Hematopoietic multipotent progenitor cell treated with erythropoietin and hydrocortisone succinate and interleukin-3 and kit ligand, for 4 days (in vitro differentiated cells): ENCODE measurements around the gene TOB1.
A peak's percentile ranks its signal among the peaks of the same experiment; 100 is the strongest.
"Not testable (repeated sequence)": the region's sequence is repeated elsewhere in the genome, so short reads cannot be mapped to it uniquely, and the experiment has no call there.

ENCODE experiments used
- DNase-seq: peaks from one replicate; pipeline ENCODE4 v3.0.0-alpha.2; 2015

TOB1 gene

DNA sequence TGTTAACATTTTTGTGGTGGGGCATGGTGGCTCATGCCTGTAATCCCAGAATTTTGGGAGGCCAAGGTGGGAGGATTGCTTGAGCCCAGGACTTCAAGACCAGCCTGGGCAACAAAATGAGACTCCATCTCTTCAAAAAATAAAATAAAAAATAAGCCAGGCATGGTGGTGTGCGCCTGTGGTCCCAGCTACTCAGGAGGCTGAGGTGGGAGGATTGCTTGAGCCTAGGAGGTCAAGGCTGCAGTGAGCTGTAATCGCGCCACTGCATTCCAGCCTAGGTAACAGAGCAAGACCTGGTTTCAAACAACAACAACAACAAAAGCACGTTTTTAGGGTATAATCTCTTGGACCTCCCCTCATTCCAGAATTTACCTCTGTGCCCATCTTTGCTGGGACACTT lies 28.4 kb upstream of the TOB1 start:
- DNase-seq, result not testable (repeated sequence)

DNA sequence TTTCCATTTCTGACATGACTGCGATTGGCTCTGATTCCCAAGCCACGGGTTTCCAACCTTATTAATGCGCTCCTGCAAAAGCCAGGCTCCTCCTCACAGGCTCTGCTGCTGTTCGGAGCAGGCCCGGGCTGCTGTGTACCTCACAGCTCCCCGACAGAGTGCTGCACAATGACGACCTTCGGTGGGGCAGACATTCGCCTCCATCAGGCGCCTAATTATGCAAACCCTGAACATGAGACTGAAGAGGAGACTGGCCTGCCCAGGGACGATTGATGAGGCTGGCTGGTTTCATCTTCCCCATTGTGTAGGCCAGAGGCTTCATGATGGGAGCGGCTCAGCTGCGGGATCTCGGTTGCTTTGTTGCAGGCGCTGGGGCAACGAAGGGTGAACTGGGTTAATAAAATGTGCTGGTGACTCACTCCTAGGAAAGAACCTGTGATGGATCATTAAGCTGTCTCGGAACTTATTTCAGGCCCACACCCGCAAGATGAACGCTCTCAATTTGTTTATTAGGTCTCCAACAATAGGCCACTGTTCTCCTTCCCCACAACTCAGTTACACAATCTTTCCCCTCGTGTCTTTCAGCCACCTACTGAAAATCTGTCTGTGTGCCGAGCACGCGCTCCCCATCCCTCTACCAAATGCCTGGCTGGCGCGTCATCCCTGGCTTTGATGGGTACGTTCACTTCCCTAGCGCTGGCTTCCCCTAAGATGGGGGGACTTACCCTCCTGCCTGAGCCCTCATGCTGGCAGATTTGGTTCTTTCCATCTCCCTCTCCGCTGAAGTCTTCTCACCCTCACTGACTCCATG lies 27.2 kb upstream of the TOB1 start:
- DNase-seq, result no peak

DNA sequence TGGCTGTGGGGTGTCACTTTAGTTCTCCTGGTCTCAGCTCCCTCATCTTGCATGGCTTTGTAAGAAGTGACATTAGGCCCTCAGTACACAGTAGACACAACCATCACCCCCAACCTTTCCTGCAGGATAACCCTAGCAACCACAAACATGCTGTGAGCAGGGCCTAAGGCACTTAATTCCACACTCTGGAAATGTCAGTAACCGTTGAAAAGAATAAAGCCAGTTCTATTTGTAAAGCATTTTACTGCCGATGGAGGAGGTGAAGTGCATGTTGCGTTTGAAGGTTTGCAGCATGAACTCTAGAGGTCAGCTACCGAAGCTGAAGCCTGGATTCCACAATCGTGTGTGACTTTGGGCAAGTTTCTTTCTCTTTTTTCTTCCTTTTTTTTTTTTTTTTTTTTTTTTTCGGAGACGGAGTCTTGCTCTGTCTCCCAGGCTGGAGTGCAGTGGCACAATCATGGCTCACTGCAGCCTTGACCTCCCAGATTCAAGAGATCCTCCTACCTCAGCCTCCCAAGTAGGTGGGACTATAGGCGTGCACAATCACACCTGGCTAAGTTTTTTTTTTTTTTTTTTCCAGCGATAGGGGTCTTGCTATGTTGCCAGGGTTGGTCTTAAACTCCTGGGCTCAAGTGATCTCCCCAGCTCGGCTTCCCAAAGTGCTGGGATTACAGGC lies 26.1 kb upstream of the TOB1 start:
- no peak for DNase-seq

DNA sequence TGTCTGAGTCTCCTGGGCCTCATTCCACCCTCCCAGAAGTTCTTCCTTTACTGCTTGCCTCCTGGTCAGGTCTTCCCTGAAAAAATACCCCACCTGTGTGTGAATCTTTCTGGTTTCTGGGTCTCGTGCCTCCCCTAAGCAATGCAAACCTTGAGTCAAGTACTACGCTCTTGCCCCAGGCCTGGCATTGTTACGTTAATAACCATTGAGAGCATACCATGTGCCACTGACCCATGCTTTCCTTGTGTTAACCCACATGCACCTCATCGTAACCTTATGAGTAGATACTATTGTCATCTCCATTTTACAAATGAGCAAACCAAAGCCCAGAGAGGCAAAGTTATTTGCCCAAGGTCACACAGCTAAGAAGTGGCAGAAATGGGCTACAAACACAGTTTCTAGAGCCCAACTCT lies 25.4 kb upstream of the TOB1 start:
- no peak for DNase-seq

DNA sequence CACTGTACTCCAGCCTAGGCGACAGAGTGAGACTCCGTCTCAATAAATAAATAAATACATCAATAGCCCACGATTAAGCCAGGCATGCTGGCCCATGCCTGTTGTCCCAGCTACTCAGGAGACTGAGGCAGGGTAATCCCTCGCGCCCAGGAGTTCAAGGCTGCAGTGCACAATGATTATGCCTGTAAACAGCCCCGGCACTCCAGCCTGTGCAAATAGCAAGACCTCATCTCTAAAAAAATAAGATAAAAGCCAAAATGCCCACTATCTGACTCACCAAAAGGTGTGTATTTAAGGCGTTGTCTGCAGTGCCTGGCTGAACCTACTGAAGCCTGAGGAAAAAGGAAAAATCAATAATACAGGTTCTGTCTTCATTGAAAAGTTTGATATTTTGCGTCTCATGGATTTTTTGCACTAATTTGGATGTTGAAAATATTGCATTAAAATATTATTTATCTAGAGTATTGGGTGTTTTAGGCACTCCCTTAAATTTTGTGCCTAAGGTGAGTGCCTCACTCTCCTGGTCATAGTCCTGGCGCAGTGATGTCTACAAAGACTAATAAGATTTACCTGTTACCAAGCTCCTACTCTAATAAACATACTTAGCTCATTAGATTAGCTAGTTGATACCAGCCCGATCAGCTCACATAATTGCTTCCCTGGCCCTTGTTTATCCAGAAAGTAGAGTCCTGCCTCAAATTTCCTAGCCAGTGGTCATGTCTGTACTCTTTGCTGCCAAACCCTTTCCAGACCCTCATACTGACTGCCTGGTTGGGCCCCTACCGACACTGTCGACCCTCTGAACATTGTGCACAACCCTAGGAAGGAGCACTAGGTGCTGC lies 24.7 kb upstream of the TOB1 start:
- no peak for DNase-seq

DNA sequence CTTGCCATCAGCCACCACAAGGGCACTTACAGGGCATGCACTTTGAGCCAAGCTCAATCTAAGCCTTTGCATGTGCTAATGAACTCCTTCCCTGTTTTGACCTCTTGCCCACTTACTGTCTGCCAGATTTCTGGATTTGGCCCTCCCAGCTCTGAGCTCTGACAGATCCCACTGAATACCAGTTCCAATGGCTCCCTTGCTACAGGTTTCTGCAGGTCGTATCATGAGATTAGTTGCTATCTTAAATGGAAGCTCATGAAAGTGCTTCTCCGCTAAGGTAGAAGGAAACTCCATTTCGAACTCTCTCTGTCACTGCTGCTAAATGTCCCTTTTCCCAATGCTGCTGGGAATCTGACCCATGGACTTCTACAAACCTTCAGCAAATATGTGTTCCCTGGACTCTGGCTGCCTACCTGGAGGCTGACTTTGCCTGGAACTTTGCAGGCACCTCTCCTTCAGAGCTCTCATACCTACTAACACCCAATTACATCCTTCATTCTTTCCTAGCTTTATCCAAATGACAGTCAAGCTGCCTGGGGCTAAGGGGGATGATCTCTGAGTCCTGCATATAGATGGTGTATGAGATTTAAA lies 23.5 kb upstream of the TOB1 start:
- DNase-seq, result no peak

DNA sequence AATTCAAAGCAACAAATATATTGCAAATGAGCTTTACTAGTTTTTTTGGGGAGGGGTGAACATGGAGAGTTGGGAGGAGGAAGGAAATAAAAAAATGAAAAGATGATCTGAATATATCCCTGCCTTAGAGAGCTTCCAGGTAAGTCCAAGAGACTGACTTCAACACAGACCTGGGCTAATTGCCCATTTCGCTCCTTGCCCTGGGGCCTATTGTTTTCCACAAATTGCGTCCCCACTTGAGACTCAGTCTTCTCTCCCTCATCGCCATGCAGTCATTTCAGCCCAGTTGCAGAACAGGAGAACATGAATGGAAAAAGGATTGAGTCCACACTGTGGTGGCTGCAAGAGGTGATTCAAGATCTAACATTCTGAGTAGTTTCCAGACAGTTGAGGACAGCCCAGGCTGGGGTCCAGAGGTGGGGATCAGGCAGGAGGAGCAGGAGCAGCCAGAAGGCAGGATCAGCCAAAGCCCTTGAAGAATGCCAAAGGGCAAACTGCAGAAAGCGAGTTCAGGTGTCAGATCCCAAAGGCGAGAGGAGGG lies 21.6 kb upstream of the TOB1 start:
- DNase-seq, result no peak

DNA sequence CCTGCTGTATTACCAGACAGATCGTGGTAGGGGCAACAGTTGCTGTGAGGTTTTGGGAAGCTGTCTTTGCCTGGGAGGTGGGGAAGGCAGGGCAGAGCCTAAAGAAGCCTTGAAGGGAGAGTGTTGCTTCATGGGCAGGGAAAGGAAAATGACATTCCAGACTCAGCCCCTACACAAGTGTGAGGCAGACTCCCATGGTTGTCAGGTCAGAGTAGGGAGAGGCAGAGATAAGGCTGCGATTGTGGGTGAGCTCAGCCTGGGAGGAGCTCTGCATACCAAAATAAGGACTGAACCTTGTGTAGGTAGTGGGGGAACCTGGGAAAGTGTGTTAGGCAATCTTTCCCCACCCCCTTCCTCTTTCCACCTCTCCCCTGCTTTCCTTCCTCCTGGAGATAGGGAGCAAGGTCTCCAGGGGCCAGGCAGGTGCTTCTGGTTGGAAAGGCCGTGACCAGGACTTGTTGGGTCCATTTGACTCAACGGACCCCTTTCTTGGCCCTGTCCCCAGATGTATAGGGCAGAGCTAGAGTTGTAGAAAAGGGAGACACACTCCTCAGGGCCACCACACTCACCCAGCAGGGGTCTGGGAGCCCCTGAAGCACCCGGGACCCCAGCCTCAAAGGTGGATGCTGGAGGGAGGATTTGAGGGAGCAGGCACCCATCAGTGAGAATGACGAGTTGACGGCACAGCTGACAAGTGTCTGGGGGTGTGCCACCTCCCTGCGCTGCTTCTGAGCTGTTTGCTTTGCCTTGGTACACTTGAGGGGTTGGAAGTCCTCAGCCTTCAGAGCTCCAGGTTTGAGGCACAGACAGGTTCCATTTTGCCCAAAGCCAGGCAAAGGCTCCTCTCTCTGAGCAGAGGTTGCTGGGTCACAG lies 18.5 kb upstream of the TOB1 start:
- DNase-seq, result no peak

DNA sequence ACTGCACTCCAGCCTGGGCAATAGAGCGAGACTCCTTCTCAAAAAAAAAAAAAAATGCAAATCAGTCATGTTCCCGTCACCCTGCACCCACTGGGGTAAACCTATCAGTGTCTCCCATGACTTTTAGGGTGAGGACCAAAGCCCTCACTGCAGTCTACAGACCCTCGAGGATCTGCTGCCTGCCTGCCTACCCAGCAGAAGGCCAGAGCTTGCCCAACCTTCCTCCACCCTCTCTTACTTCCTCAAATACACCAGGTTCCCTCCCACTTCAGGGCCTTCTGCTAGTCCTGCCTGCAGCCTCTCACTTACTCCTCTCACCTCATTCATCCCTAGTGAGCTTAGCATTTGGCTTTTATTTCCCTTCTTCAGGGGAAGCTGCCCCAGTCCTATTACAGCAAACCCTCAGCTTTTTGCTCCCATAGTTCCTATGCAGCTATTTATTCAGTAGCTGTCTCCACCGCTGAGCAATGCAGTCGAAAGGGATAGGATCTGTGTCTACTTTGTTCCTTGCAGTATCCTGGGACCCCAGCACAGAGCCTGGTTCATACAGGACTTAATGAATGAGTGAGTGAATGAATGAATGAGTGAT lies 17.8 kb upstream of the TOB1 start:
- peak; percentile 85 for DNase-seq

DNA sequence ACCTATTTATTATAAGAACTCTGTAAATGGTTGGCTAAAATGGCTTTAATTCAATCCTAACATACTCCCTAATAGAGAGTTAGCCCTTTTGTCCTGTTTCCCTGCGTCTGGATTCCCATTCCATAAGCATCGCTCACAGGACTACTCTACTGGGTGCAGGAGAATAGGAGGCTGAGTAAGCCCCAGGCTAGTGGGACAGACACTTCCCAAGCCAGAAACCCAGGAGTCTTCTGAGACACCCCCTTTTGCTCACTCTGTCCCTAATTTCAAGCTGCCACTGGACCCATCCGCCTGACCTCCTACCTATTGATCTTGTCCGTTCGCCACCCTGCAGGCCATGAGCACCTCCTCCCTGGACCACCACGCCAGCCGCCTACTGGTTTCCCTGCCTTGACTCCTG lies 16.7 kb upstream of the TOB1 start:
- no peak for DNase-seq

DNA sequence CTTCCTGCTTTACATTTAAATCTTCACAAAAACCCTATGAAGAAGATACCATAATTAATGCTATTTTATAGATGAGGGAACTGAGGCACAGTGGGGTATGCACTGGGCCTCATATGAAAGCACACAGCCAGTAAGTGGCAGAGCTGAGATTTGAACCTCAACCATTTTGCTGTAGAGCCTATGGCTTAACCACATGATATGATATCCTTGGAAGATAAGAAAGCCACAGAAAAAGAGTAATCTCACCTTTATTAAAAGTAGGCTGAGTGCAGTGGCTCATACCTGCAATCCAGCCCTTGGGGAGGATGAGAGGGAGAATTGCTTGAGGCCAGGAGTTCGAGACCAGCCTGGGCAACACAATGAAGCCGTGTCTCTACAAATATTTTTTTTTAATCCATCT lies 15.0 kb upstream of the TOB1 start:
- DNase-seq, result no peak

DNA sequence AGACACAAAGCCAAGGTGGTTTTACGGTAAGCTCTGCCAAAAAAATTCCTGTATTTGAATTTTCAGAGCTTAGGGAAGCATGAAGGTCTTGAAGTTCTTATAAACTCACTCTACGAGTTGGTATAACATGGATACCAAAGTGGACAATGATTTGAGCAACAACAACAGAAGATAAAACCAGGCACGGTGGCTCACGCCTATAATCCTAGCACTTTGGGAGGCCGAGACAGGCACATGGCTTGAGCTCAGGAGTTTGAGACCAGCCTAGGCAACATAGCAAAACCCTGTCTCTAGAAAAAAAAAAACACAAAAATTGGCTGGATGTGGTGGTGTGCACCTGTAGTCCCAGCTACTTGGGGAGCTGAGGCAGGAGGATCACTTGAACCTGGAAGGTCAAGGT lies 12.9 kb upstream of the TOB1 start:
- DNase-seq, result no peak

DNA sequence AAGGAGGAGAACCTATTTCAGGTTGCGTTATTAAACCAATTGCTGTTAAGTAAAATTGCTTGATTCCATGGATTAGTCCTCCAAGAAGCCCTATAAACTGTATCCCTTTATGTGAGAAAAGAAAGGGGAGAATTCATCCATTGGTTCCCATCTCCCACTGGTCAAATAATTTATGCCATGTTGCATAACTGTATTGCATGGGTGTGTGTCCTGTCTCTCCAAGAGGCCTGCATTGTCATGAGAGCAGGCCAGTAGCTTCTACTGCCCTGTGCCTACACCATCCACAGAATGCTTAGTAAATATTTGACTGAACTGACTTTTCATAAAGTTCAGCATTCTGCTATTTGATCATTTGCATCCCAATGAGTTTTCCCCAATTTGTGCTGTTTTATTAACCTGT lies 11.7 kb upstream of the TOB1 start:
- no peak for DNase-seq

DNA sequence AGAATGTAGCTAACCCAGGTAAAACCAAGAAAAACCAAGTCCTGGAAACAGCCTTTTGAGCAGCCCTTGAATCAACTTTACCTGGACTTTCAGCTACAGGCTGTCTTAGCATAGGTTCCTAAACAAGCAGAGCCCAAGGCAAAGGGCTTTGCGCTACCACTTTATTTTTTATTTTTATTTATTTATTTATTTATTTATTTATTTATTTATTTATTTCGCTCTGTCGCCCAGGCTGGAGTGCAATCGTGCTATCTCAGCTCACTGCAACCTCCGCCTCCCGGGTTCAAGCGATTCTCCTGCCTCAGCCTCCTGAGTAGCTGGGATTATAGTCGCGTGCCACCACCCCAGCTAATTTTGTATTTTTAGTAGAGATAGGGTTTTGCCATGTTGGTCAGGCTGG lies 10.9 kb upstream of the TOB1 start:
- not testable (repeated sequence) for DNase-seq

DNA sequence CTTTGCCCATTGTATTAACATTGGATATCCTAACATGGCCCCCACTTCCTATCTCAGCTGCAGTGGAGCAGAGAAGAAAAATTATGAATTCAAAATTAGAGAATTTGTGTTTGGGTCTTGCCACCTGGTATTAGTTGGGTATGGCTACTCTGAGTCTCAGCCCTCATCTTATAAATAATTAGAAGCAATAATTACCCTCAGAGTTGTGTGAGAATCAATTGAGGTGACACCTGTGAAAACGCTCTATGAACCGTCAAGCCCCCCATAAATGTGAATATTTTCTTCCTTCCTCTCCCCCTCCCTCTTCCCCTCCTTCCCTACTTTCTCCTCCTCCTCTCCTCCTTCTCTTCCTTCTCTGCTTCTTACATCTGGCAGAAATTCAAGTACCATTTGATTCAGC lies 8.9 kb upstream of the TOB1 start:
- no peak for DNase-seq

DNA sequence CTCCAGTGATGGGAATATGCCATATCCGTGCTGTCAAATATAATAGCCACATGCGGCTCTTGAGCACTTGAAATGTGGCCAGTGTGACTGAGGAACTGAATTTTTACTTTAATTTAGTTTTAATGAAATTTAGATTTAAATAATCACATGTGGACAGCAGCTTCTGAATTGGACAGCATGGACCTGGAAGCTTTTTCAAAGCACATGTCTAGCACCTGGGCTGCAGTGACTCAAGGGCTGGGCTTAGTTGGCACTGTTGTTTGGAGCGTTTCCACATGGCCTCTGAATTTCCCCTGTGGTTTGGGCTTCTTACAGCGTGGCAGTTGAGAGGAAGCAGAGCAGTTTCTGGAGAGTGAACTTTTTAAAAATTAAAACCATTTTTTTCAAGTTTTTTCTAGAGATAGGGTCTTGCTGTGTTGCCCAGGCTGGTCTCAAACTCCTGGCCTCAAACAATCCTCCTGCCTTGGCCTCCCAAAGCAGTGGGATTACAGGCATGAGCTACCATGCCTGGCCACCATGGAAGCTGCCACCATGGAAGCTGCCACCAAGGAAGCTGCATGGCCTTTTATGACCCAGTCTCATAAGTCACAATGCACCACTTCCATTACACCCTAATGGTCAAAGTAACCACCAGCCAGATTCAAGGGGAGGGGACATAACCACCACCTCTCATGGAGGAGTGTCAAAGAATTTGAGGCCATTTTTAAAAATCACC lies 6.7 kb upstream of the TOB1 start:
- peak; percentile 67 for DNase-seq

DNA sequence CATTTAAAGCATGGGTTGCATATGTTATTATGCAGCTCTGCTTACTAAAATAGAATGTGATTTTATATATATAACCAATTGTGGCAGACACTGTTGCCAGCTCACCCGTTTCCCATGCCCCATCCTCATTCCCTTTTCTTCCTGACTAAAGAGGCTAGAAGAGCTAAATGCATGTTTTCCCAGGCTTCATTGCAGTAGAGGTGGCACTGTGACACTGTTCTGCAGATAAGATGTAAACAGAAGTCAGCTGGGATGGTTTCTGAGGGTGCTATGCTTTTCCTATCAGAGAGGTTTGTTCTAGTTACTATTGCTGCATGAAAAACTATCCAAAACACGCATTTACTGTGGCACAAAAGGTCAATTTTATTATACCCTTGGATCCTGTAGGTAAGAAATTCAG lies 5.7 kb upstream of the TOB1 start:
- peak; percentile 20 for DNase-seq

DNA sequence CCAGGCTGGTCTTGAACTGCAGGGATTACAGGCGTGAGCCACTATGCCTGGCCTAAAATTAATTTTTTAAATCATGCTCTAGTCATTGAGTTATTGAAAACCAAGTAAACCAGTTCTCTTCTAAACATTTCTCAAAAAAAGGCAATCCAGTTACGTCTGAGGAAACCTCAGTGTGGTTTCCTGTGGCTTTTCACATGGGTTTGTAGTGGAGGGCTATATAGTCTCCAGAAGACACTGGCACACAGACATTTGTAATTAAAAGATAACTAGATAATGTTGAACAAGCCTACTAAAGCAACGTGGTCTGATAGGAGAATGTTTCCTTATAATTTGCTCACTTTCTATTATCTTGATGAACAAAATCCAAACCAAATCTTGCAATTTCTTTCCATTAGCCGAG lies 5.2 kb upstream of the TOB1 start:
- peak; percentile 78 for DNase-seq

DNA sequence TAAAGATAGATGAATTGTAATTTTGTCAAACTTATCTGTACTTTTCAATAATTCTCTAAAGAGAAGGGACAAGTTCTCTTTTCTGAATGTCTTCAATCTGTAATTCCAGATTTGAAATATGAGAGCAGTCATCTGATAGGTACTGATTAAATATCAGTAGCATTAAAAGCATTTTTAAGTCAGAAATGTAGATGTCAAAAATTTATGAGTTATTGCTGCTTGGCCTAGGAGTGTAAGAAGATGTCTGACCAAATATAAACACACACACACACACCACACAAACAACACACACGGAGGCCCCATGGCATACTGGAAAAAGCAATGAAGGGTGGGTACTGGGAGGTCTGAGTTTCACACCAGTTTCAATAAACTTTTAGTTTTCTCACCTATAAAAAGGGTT lies 2.4 kb upstream of the TOB1 start:
- DNase-seq, result no peak

DNA sequence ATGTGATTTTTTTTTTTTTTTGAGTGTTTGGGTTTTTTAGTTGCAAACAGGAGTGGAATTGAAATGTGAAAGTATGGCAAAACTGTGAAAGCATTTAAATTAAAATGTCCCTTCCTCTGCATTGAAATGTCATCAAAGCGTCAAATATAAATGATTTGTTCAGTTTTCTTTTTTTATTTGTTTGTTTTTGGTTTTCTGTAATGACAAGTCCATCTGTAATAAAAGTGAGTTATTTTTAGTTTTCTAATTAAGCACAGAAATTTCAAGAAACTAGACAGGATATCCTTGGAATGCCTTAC lies 1.9 kb upstream of the TOB1 start:
- no peak for DNase-seq
